ENCODE measurements around the gene CBX4. TPM values are rescaled to one million over a fixed set of nuclear protein-coding genes. Genes with fewer than 3 reads are reported as not detected.
A peak's percentile ranks its signal among the peaks of the same experiment; 100 is the strongest.

CBX4 gene
- total and polyA plus RNA-seq, 4 donors = 16.2 to 46.8 (median 30.6) TPM

- no peak overlapping the region for H3K27ac ChIP-seq (ENCODE audit: low read depth, low read length)
- under 1% methylated on average over 57 of the region's 66 CpGs for WGBS (ENCODE audit: insufficient coverage)
- peaks cover 40% of the 10 kb centered on the region for H3K27me3 ChIP-seq (ENCODE audit: control insufficient read depth, insufficient read depth, low read length)
- no peaks in the 10 kb centered on the region for H3K9me3 ChIP-seq (ENCODE audit: control insufficient read depth, insufficient read depth, low read length)
- peak in 2 of 6 donors; percentile 55 to 63 for DNase-seq (ENCODE audit: low read depth in 4 of 6, low spot score in 6 of 6)
- peak overlapping the region; percentile 54 for H3K4me3 ChIP-seq (ENCODE audit: low read depth, low read length)
- H3K4me1 ChIP-seq (ENCODE audit: control insufficient read depth, insufficient read depth, low read length) = peaks cover 62% of the 10 kb centered on the region
- H3K36me3 ChIP-seq (ENCODE audit: control insufficient read depth, insufficient read depth, low read length) = no peaks in the 10 kb centered on the region
Observed at GRCh38 chr17:79842656-79843473, 3.6 kb upstream of the CBX4 start.

GRCh38 chr17:79842136-79842655 is 3.0 kb upstream of the CBX4 start:
- 2% methylated on average over 20 of the region's 20 CpGs for WGBS (ENCODE audit: insufficient coverage)
- H3K4me1 ChIP-seq (ENCODE audit: control insufficient read depth, insufficient read depth, low read length) = peaks cover 69% of the 10 kb centered on the region
- peaks cover 40% of the 10 kb centered on the region for H3K27me3 ChIP-seq (ENCODE audit: control insufficient read depth, insufficient read depth, low read length)
- H3K4me3 ChIP-seq (ENCODE audit: low read depth, low read length) = no peak overlapping the region
- H3K9me3 ChIP-seq (ENCODE audit: control insufficient read depth, insufficient read depth, low read length) = no peaks in the 10 kb centered on the region
- no peak overlapping the region for H3K27ac ChIP-seq (ENCODE audit: low read depth, low read length)
- peaks cover 5% of the 10 kb centered on the region for H3K36me3 ChIP-seq (ENCODE audit: control insufficient read depth, insufficient read depth, low read length)
- DNase-seq (ENCODE audit: low read depth in 4 of 6, low spot score in 6 of 6) = no peak

GRCh38 chr17:79841369-79842135 is 2.3 kb upstream of the CBX4 start:
- no peak overlapping the region for H3K27ac ChIP-seq (ENCODE audit: low read depth, low read length)
- H3K4me1 ChIP-seq (ENCODE audit: control insufficient read depth, insufficient read depth, low read length) = peaks cover 75% of the 10 kb centered on the region
- WGBS (ENCODE audit: insufficient coverage) = under 1% methylated on average over 53 of the region's 55 CpGs
- peaks cover 11% of the 10 kb centered on the region for H3K36me3 ChIP-seq (ENCODE audit: control insufficient read depth, insufficient read depth, low read length)
- DNase-seq (ENCODE audit: low read depth in 4 of 6, low spot score in 6 of 6) = no peak
- no peak overlapping the region for H3K4me3 ChIP-seq (ENCODE audit: low read depth, low read length)
- H3K9me3 ChIP-seq (ENCODE audit: control insufficient read depth, insufficient read depth, low read length) = no peaks in the 10 kb centered on the region
- peaks cover 40% of the 10 kb centered on the region for H3K27me3 ChIP-seq (ENCODE audit: control insufficient read depth, insufficient read depth, low read length)

- H3K4me3 ChIP-seq (ENCODE audit: low read depth, low read length) = no peak overlapping the region
- DNase-seq (ENCODE audit: low read depth in 4 of 6, low spot score in 6 of 6) = no peak
- peaks cover 40% of the 10 kb centered on the region for H3K27me3 ChIP-seq (ENCODE audit: control insufficient read depth, insufficient read depth, low read length)
- 0% methylated on average over 9 of the region's 19 CpGs for WGBS (ENCODE audit: insufficient coverage)
- peaks cover 82% of the 10 kb centered on the region for H3K4me1 ChIP-seq (ENCODE audit: control insufficient read depth, insufficient read depth, low read length)
- H3K27ac ChIP-seq (ENCODE audit: low read depth, low read length) = no peak overlapping the region
- H3K36me3 ChIP-seq (ENCODE audit: control insufficient read depth, insufficient read depth, low read length) = peaks cover 18% of the 10 kb centered on the region
- H3K9me3 ChIP-seq (ENCODE audit: control insufficient read depth, insufficient read depth, low read length) = no peaks in the 10 kb centered on the region
Observed at GRCh38 chr17:79840989-79841286, 1.7 kb upstream of the CBX4 start.

GRCh38 chr17:79840269-79840988 is 1.2 kb upstream of the CBX4 start:
- 1% methylated on average over 74 of the region's 74 CpGs for WGBS (ENCODE audit: insufficient coverage)
- Histone ChIP-seq H3K27me3 (ENCODE audit: control insufficient read depth, insufficient read depth, low read length) (peaks cover 40% of the 10 kb centered on the region), H3K4me1 (ENCODE audit: control insufficient read depth, insufficient read depth, low read length) (peaks cover 84% of the 10 kb centered on the region), H3K27ac (ENCODE audit: low read depth, low read length) (no peak overlapping the region), H3K4me3 (ENCODE audit: low read depth, low read length) (peak overlapping the region; percentile 38), H3K9me3 (ENCODE audit: control insufficient read depth, insufficient read depth, low read length) (no peaks in the 10 kb centered on the region), H3K36me3 (ENCODE audit: control insufficient read depth, insufficient read depth, low read length) (peaks cover 23% of the 10 kb centered on the region)
- peak in 2 of 6 donors; percentile 78 to 79 for DNase-seq (ENCODE audit: low read depth in 4 of 6, low spot score in 6 of 6)

- DNase-seq (ENCODE audit: low read depth in 4 of 6, low spot score in 6 of 6) = peak in 2 of 6 donors; percentile 89
- H3K4me3 ChIP-seq (ENCODE audit: low read depth, low read length) = peak overlapping the region; percentile 89
- no peaks in the 10 kb centered on the region for H3K9me3 ChIP-seq (ENCODE audit: control insufficient read depth, insufficient read depth, low read length)
- peaks cover 38% of the 10 kb centered on the region for H3K27me3 ChIP-seq (ENCODE audit: control insufficient read depth, insufficient read depth, low read length)
- peaks cover 40% of the 10 kb centered on the region for H3K36me3 ChIP-seq (ENCODE audit: control insufficient read depth, insufficient read depth, low read length)
- WGBS (ENCODE audit: insufficient coverage) = 0% methylated on average over 40 of the region's 67 CpGs
- H3K4me1 ChIP-seq (ENCODE audit: control insufficient read depth, insufficient read depth, low read length) = peaks cover 84% of the 10 kb centered on the region
- H3K27ac ChIP-seq (ENCODE audit: low read depth, low read length) = peak overlapping the region; percentile 95
Observed at GRCh38 chr17:79838522-79839274, 542 bp downstream of the CBX4 start.

- H3K36me3 ChIP-seq (ENCODE audit: control insufficient read depth, insufficient read depth, low read length) = peaks cover 44% of the 10 kb centered on the region
- DNase-seq (ENCODE audit: low read depth in 4 of 6, low spot score in 6 of 6) = no peak
- peaks cover 31% of the 10 kb centered on the region for H3K27me3 ChIP-seq (ENCODE audit: control insufficient read depth, insufficient read depth, low read length)
- H3K4me1 ChIP-seq (ENCODE audit: control insufficient read depth, insufficient read depth, low read length) = peaks cover 83% of the 10 kb centered on the region
- peak overlapping the region; percentile 89 for H3K4me3 ChIP-seq (ENCODE audit: low read depth, low read length)
- WGBS (ENCODE audit: insufficient coverage) = 0% methylated on average over 10 of the region's 30 CpGs
- H3K9me3 ChIP-seq (ENCODE audit: control insufficient read depth, insufficient read depth, low read length) = no peaks in the 10 kb centered on the region
- H3K27ac ChIP-seq (ENCODE audit: low read depth, low read length) = peak overlapping the region; percentile 95
Observed at GRCh38 chr17:79837888-79838521, 1.2 kb downstream of the CBX4 start.

GRCh38 chr17:79836972-79837887 is 2.0 kb downstream of the CBX4 start:
- WGBS (ENCODE audit: insufficient coverage) = 7% methylated on average over 32 of the region's 41 CpGs
- DNase-seq (ENCODE audit: low read depth in 4 of 6, low spot score in 6 of 6) = peak in 2 of 6 donors; percentile 70
- peaks cover 83% of the 10 kb centered on the region for H3K4me1 ChIP-seq (ENCODE audit: control insufficient read depth, insufficient read depth, low read length)

More at GRCh38 chr17:79836972-79837887, 2.0 kb downstream of the CBX4 start:
- Histone ChIP-seq H3K27me3 (ENCODE audit: control insufficient read depth, insufficient read depth, low read length) (peaks cover 23% of the 10 kb centered on the region), H3K9me3 (ENCODE audit: control insufficient read depth, insufficient read depth, low read length) (no peaks in the 10 kb centered on the region), H3K27ac (ENCODE audit: low read depth, low read length) (peak overlapping the region; percentile 95), H3K4me3 (ENCODE audit: low read depth, low read length) (peak overlapping the region; percentile 89), H3K36me3 (ENCODE audit: control insufficient read depth, insufficient read depth, low read length) (peaks cover 52% of the 10 kb centered on the region)
